ENCODE results near the gene MAP4K1.

DNA sequence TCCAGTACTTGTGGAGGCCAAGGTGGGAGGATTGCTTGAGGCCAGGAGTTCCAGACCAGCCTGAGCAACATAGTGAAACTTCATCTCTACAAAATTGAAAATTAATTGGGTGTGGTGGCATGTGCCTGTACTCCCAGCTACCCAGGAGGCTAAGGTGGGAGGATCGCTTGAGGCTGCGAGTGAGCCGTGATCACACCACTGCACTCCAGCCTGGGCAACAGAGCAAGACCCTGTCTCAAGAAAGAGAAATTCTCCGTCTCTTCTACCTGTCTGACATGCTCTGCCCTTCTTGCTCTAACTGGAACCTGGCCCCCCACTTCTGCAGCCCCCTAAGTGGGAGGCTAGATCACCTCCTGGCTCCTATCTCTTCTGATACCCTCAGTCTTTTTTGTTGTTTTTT, 8.6 kb upstream of the MAP4K1 start:
- TF ChIP-seq, protein P1, sequence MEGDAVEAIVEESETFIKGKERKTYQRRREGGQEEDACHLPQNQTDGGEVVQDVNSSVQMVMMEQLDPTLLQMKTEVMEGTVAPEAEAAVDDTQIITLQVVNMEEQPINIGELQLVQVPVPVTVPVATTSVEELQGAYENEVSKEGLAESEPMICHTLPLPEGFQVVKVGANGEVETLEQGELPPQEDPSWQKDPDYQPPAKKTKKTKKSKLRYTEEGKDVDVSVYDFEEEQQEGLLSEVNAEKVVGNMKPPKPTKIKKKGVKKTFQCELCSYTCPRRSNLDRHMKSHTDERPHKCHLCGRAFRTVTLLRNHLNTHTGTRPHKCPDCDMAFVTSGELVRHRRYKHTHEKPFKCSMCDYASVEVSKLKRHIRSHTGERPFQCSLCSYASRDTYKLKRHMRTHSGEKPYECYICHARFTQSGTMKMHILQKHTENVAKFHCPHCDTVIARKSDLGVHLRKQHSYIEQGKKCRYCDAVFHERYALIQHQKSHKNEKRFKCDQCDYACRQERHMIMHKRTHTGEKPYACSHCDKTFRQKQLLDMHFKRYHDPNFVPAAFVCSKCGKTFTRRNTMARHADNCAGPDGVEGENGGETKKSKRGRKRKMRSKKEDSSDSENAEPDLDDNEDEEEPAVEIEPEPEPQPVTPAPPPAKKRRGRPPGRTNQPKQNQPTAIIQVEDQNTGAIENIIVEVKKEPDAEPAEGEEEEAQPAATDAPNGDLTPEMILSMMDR (IDR thresholded peaks at IDR 0.05 in 4 of 5, conservative IDR thresholded peaks at IDR 0.05 in 1 of 5), result no peak
- TF ChIP-seq POLR2A (IDR thresholded peaks at IDR 0.05), result no peak

All from gastrocnemius medialis (tissue), 4 donors.